GM04503 (cell line): ENCODE measurements around the gene DUSP6.

ENCODE experiments used
- DNase-seq: peaks from one replicate; pipeline ENCODE4 v3.0.0-alpha.2; 2012; ENCODE audit warnings: low read depth

DUSP6 gene

GRCh38 chr12:89328151-89329030 is 23.9 kb downstream of the DUSP6 start:
- DNase-seq: no peak

- no peak for DNase-seq
These were observed 24.7 kb downstream of the DUSP6 start for GRCh38 chr12:89327486-89328094.

GRCh38 chr12:89326239-89327040 is 25.9 kb downstream of the DUSP6 start:
- no peak for DNase-seq

GRCh38 chr12:89325495-89325894 is 26.8 kb downstream of the DUSP6 start:
- DNase-seq: no peak

GRCh38 chr12:89324437-89324836 is 27.9 kb downstream of the DUSP6 start:
- no peak for DNase-seq

GRCh38 chr12:89323568-89324218 is 28.6 kb downstream of the DUSP6 start:
- no peak for DNase-seq

- no peak for DNase-seq
These were observed 31.6 kb downstream of the DUSP6 start for GRCh38 chr12:89320735-89321134.

GRCh38 chr12:89319606-89320005 is 32.7 kb downstream of the DUSP6 start:
- DNase-seq: no peak

GRCh38 chr12:89319122-89319521 is 33.2 kb downstream of the DUSP6 start:
- DNase-seq: peak; percentile 2

GRCh38 chr12:89316705-89317139 is 35.6 kb downstream of the DUSP6 start:
- DNase-seq: no peak

GRCh38 chr12:89314060-89314761 is 38.1 kb downstream of the DUSP6 start:
- DNase-seq: no peak

- DNase-seq: no peak
These were observed 40.5 kb downstream of the DUSP6 start for GRCh38 chr12:89311703-89312293.

GRCh38 chr12:89309815-89310214 is 42.5 kb downstream of the DUSP6 start:
- no peak for DNase-seq

- DNase-seq: no peak
These were observed 42.9 kb downstream of the DUSP6 start for GRCh38 chr12:89309440-89309802.

- DNase-seq: no peak
These were observed 44.6 kb downstream of the DUSP6 start for GRCh38 chr12:89307474-89308253.

- DNase-seq: no peak
These were observed 45.4 kb downstream of the DUSP6 start for GRCh38 chr12:89306827-89307473.

- DNase-seq: no peak
These were observed 46.9 kb downstream of the DUSP6 start for GRCh38 chr12:89305373-89305772.

GRCh38 chr12:89299931-89300330 is 52.4 kb downstream of the DUSP6 start:
- no peak for DNase-seq

- no peak for DNase-seq
These were observed 52.9 kb downstream of the DUSP6 start for GRCh38 chr12:89299417-89299816.
